T-cell (primary cell): ENCODE results near the gene DUSP28. TPM values are rescaled to one million over a fixed set of nuclear protein-coding genes. Genes with fewer than 3 reads are reported as not detected.

Experiments
- ATAC-seq, 4 experiments: fragments of 200-7000 bp in 3 of 4; fragments of 150-1000 bp in 1 of 4; cut with Tn5 transposase; replicated peaks in 1 of 4; 1 replicate in 3 of 4; 2 replicates in 1 of 4; pipeline ENCODE4 v1.10.0; 2021; ENCODE audit warnings: moderate library complexity in 3 of 4, mild to moderate bottlenecking in 2 of 4, moderate number of reproducible peaks in 1 of 4
- CTCF ChIA-PET, 2 donors: fragments of 300-600 bp; sonication (Branson Sonifier 250); formaldehyde crosslinking; loops; one replicate each; lab custom pipeline; 2022; ENCODE audit warnings: antibody characterized with exemption in 2 of 2; lab: Charles Lee
- POLR2A ChIA-PET, 2 donors: fragments of 300-600 bp; sonication (Branson Sonifier 250); formaldehyde crosslinking; loops; one replicate each; lab custom pipeline; 2022; ENCODE audit warnings: antibody characterized with exemption in 2 of 2; lab: Charles Lee
- DNase-seq, 35 experiments: peaks; one replicate each; pipeline versions ENCODE4 v3.0.0 to v3.0.0-alpha.2; 2013 to 2023
- H3K27ac ChIP-seq: one replicate; pipeline ENCODE4 v1.5.1; 2013; ENCODE audit warnings: low read length
- H3K27me3 ChIP-seq, 2 experiments: replicated peaks in 1 of 2; 1 replicate in 1 of 2; 2 replicates in 1 of 2; pipeline versions ENCODE4 v1.6.1 to v1.7.0; 2013; ENCODE audit warnings: low read length in 1 of 2, mixed read lengths in 1 of 2; ENCODE audit not compliant: control insufficient read depth in 2 of 2, insufficient read depth in 2 of 2; ENCODE audit errors: extremely low read depth in 1 of 2
- H3K36me3 ChIP-seq, 2 donors: 1 replicate in 1 of 2; 2 replicates in 1 of 2; pipeline versions ENCODE4 v1.6.1 to v1.7.0; 2013; ENCODE audit warnings: low read length in 1 of 2; ENCODE audit not compliant: control insufficient read depth in 2 of 2, insufficient read depth in 1 of 2; ENCODE audit errors: extremely low read depth in 1 of 2
- H3K4me1 ChIP-seq, 2 experiments: 1 replicate in 1 of 2; 2 replicates in 1 of 2; pipeline versions ENCODE4 v1.6.1 to v1.7.0; 2013; ENCODE audit warnings: low read length in 2 of 2, mixed read lengths in 1 of 2; ENCODE audit not compliant: insufficient read depth in 2 of 2, control insufficient read depth in 1 of 2; ENCODE audit errors: extremely low read depth in 1 of 2
- H3K4me3 ChIP-seq, 2 donors: 1 replicate in 1 of 2; 2 replicates in 1 of 2; pipeline versions ENCODE4 v1.5.1 to v1.7.0; 2013; ENCODE audit warnings: mild to moderate bottlenecking in 2 of 2, low read length in 1 of 2, moderate library complexity in 1 of 2; ENCODE audit not compliant: control insufficient read depth in 1 of 2; ENCODE audit errors: extremely low read depth in 1 of 2
- H3K9me3 ChIP-seq: 2 replicates; pipeline ENCODE4 v1.7.0; 2013
- H3K27ac Mint-ChIP-seq, 2 donors: one replicate each; pipeline ENCODE4 v1.8.0; 2020 to 2021; ENCODE audit warnings: mild to moderate bottlenecking in 2 of 2, mixed read lengths in 2 of 2
- H3K27me3 Mint-ChIP-seq, 2 donors: one replicate each; pipeline ENCODE4 v1.8.0; 2021 to 2022; ENCODE audit warnings: mixed read lengths in 2 of 2
- H3K36me3 Mint-ChIP-seq: one replicate; pipeline ENCODE4 v1.8.0; 2021; ENCODE audit warnings: mixed read lengths
- H3K4me1 Mint-ChIP-seq, 3 donors: one replicate each; pipeline ENCODE4 v1.8.0; 2020 to 2022; ENCODE audit warnings: mixed read lengths in 3 of 3, mild to moderate bottlenecking in 1 of 3
- H3K4me3 Mint-ChIP-seq, 3 donors: one replicate each; pipeline ENCODE4 v1.8.0; 2020 to 2022; ENCODE audit warnings: mild to moderate bottlenecking in 3 of 3, mixed read lengths in 3 of 3, moderate library complexity in 3 of 3
- H3K9me3 Mint-ChIP-seq, 3 donors: one replicate each; pipeline ENCODE4 v1.8.0; 2020 to 2022; ENCODE audit warnings: mixed read lengths in 3 of 3
- WGBS: methylation state at CpG from one replicate; pipeline ENCODE4 v1.1.5; 2013; ENCODE audit warnings: missing lambda C conversion rate; ENCODE audit not compliant: insufficient coverage; 5-methylcytosine and 5-hydroxymethylcytosine counted together
- total RNA-seq, 35 experiments: library from RNA in 6 of 35; stranded (reverse) in 6 of 35; fragments of 120-200 nt in 1 of 35; gene quantifications; one replicate each; pipeline versions ENCODE4 v1.2.1 to v1.2.4 and lab custom pipeline; 2013 to 2026

The DUSP28 gene, protein sequence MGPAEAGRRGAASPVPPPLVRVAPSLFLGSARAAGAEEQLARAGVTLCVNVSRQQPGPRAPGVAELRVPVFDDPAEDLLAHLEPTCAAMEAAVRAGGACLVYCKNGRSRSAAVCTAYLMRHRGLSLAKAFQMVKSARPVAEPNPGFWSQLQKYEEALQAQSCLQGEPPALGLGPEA
- total RNA-seq, result 10 to 100 TPM; 11.0 to 17.3 (median 15.4) TPM
- total RNA-seq (2013), result 13.3 TPM
- total RNA-seq (lab: John Stamatoyannopoulos, UW), result 7.3 to 42.5 (median 24.3) reads per million in 29 experiments

DNA sequence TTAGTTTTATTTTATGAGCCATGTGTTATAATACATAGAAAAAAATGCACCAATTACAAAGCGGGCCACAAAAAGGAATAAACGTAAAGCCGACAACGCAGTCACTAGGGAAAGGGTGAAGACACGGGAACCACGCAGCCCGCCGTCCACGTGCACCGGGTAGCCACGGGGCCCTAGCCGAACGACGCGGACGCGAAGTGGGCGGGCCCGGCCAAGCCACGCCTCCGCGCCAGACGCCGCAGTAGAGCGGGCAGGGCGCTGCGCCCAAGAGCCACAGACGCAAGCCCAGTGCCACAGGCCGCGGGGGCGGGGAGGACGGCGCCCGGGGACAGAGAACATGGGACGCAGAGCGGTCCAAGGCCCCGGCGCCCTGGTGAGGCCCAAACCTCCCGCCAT is at the start of gene DUSP28:
Gene DUSP28 (plus strand): TSS at position 274 of the 396 bp plus-strand sequence. CDS start 328 bp downstream, outside the sequence.
- peaks cover 66 to 75% (median 74%) of the 10 kb centered on the region in 3 donors for H3K4me1 Mint-ChIP-seq
- peaks cover 17% of the 10 kb centered on the region for H3K36me3 Mint-ChIP-seq
- WGBS, result 0% methylated on average over 39 of the region's 39 CpGs
- H3K4me1 ChIP-seq, result peaks cover 33 to 88% of the 10 kb centered on the region in 2 experiments
- ChIA-PET CTCF (interaction anchor here in 1 of 2 donors (1.3 kb wide), 1 partner anchor 46 kb away, joined by 4 read pairs; no protein-coding TSS in a partner anchor), POLR2A (no interaction called here)
- H3K36me3 ChIP-seq, result peaks cover 3 to 12% of the 10 kb centered on the region in 2 donors
- peak; percentile 68 to 71 (median 70) for ATAC-seq
- H3K27me3 ChIP-seq, result no peaks in the 10 kb centered on the region
- H3K27me3 Mint-ChIP-seq, result no peaks in the 10 kb centered on the region
- no peaks in the 10 kb centered on the region for H3K9me3 ChIP-seq
- H3K27ac Mint-ChIP-seq, result peak within 1 kb of the TSS; percentile 92 to 99
- H3K9me3 Mint-ChIP-seq, result no peaks in the 10 kb centered on the region
- DNase-seq, result peak; percentile 75 to 94 (median 84)
- H3K4me3 ChIP-seq, result peak within 1 kb of the TSS; percentile 65 to 71
- peak within 1 kb of the TSS; percentile 80 to 87 (median 87) for H3K4me3 Mint-ChIP-seq
- H3K27ac ChIP-seq, result peak within 1 kb of the TSS; percentile 73

DNA sequence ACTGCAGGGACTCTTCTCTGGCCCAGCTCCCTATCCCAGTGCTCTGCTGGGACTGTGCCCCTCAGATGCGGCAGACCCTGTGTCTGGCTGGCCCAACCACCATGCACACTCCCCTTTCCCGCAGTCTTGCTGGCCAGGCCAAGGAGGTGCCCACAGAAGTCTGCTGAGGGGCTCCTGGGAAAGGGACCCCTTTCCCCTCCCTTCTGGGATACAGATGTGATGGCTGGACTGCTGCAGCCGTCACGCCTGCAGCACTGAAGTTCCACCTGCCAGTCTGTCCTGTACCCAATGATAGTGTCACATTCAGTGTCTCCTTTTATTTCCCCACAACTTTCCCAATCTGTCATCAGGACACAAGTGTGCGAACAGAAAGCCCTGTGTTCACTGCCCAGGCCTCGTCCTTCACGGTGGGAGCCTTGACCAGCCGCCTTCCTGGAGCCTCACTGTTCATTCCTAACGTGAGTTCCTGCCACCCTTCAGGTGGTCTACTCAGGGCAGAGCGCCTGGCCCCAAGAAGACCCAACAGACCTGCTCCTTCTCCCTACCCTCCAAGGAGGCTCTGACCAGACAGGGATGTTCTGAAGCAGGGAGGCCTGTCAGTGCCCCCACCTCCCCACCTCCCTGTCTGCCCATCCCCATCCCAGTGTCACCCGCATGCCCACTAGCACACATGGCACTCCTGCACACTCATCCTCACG is 49.5 kb upstream of the DUSP28 start:
- Histone ChIP-seq H3K36me3 (peaks cover 2 to 13% of the 10 kb centered on the region in 2 donors), H3K27ac (no peak overlapping the region), H3K4me3 (no peak overlapping the region), H3K9me3 (no peaks in the 10 kb centered on the region), H3K27me3 (peaks cover 0 to 2% of the 10 kb centered on the region in 2 experiments), H3K4me1 (peaks cover 0 to 13% of the 10 kb centered on the region in 2 experiments)
- peaks cover 9 to 15% (median 14%) of the 10 kb centered on the region in 3 donors for H3K4me1 Mint-ChIP-seq
- no peaks in the 10 kb centered on the region for H3K27me3 Mint-ChIP-seq
- H3K9me3 Mint-ChIP-seq, result no peaks in the 10 kb centered on the region
- ATAC-seq (no peak), DNase-seq (peak in 2 of 35 experiments; percentile 11 to 12)
- CTCF ChIA-PET, result no interaction called here
- no peak overlapping the region for H3K4me3 Mint-ChIP-seq
- WGBS, result 96% methylated on average over 8 of the region's 12 CpGs
- peaks cover 32% of the 10 kb centered on the region for H3K36me3 Mint-ChIP-seq
- H3K27ac Mint-ChIP-seq, result no peak overlapping the region
- POLR2A ChIA-PET, result no interaction called here

DNA sequence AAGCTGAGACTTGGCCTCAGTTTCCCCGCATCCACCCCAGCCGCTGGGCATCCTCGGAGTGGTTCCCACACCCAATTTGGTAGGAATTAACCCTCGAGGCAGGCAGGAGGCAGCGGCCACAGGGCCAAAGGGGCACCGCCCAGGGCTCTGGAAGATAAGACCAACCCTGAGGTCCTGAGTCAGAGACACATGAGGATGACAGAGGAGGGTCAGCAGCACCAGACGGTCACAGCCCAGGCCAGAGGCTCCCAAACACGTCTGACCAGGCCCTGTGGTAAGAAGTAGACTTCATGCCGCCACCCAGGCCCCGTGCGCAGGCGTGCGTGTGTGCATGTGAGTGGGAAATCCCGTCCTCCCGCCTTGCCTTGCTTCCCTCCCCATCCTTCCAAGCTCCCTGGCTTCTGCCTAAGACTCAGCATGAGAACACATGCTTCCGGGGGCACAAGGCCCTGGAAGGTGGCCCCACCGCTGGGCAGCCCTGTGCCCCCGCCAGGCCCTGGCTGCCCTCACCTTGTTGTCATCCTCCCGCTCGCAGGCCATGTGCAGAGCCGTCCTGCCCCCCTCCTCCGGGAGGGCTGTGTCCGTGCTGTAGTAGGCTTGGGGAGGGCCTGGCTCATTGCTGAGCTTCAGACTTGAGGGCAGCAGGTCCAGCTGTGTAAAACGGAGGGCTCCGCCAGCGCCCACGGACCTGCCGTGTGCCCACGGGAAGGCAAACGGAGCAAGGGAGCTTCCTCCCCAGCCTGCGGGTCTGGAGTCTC is 48.6 kb upstream of the DUSP28 start:
- Mint-ChIP-seq H3K36me3 (peaks cover 32% of the 10 kb centered on the region), H3K27ac (no peak overlapping the region), H3K9me3 (no peaks in the 10 kb centered on the region), H3K4me1 (peaks cover 9 to 15% (median 14%) of the 10 kb centered on the region in 3 donors), H3K27me3 (no peaks in the 10 kb centered on the region), H3K4me3 (no peak overlapping the region)
- WGBS, result 92% methylated on average over 23 of the region's 31 CpGs
- no peak for DNase-seq
- ChIA-PET POLR2A (no interaction called here), CTCF (no interaction called here)
- Histone ChIP-seq H3K9me3 (no peaks in the 10 kb centered on the region), H3K27me3 (peaks cover 0 to 2% of the 10 kb centered on the region in 2 experiments), H3K27ac (no peak overlapping the region), H3K4me1 (peaks cover 0 to 13% of the 10 kb centered on the region in 2 experiments), H3K36me3 (peaks cover 2 to 13% of the 10 kb centered on the region in 2 donors), H3K4me3 (no peak overlapping the region)
- ATAC-seq, result no peak

DNA sequence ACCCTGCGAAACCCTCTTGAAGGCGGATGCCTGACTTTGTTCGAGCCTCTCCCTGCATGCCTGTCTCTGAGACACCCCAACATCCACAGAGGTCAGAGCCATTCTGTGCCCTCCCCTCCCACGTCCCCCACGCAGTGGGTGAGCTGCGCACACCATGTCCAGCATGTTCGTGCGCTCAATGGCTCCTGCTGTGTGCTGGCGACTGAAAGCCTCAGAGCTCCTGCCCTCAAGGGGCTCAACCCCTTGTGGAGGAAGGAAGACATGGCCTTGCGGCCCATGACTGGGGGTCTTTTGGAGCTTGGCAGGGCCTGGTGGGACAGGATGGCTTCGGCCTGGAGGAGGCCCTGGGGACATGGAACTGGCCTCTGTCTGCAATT is 48.1 kb upstream of the DUSP28 start:
- ATAC-seq, result no peak
- 96% methylated on average over 11 of the region's 11 CpGs for WGBS
- Mint-ChIP-seq H3K27me3 (no peaks in the 10 kb centered on the region), H3K9me3 (no peaks in the 10 kb centered on the region), H3K36me3 (peaks cover 32% of the 10 kb centered on the region), H3K4me3 (no peak overlapping the region), H3K4me1 (peaks cover 9 to 15% (median 14%) of the 10 kb centered on the region in 3 donors), H3K27ac (no peak overlapping the region)
- peak in 1 of 35 experiments; percentile 10 for DNase-seq
- H3K4me1 ChIP-seq, result peaks cover 0 to 13% of the 10 kb centered on the region in 2 experiments
- no peak overlapping the region for H3K27ac ChIP-seq
- no peaks in the 10 kb centered on the region for H3K9me3 ChIP-seq
- ChIA-PET POLR2A (no interaction called here), CTCF (no interaction called here)
- peaks cover 2 to 13% of the 10 kb centered on the region in 2 donors for H3K36me3 ChIP-seq
- H3K4me3 ChIP-seq, result no peak overlapping the region
- H3K27me3 ChIP-seq, result peaks cover 0 to 2% of the 10 kb centered on the region in 2 experiments

DNA sequence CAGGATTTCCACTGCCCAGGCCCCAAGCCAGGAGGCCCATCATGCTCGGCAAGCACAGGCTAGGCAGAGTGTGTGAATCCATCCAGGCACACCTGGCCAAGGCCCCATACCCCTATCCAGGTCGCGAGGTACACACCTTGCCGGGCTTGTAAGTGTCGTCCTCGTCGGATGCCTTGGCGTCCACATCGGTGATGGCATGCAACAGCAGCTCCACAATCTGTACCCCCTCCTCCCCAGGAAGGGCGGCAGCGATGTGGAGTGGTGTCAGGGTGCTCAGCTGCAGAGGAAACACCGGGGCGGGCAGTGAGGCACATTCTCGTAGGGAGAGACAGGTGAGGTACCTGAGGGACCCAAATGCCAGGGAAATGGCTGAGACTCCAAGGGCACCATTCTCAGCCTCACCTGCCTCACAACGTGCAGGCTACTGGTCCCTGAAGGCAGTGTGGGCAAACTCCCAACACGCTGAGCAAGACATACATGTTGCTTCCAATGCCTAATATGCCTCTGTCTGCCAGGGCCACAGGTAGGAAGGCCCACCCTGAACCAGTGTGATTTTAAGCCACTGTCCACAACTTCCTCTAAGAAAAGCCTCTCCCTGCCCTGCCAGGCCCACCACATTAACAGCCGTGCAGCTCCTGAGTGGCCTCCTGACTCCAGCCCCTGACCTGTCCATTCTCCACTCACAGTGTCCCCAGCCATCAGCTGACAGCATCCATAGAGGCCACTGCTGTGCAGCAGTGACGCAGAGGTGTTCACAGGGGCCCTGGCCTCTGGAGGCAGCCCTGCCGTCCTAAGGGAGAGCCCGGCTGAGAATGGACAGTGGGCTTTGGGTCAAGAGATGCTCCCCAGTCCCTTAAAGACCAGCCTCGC is 47.3 kb upstream of the DUSP28 start:
- Mint-ChIP-seq H3K36me3 (peaks cover 34% of the 10 kb centered on the region), H3K9me3 (no peaks in the 10 kb centered on the region), H3K4me1 (peaks cover 9 to 15% (median 14%) of the 10 kb centered on the region in 3 donors), H3K27me3 (no peaks in the 10 kb centered on the region), H3K4me3 (no peak overlapping the region), H3K27ac (no peak overlapping the region)
- ChIA-PET POLR2A (no interaction called here), CTCF (interaction anchor here in 1 of 2 donors (1.4 kb wide), 1 partner anchor 328 kb away, joined by 11 read pairs; no protein-coding TSS in a partner anchor)
- DNase-seq (peak in 1 of 35 experiments; percentile 12), ATAC-seq (no peak)
- H3K4me1 ChIP-seq, result peaks cover 0 to 13% of the 10 kb centered on the region in 2 experiments
- peaks cover 0 to 13% of the 10 kb centered on the region in 2 donors for H3K36me3 ChIP-seq
- no peak overlapping the region for H3K4me3 ChIP-seq
- H3K27me3 ChIP-seq, result peaks cover 0 to 2% of the 10 kb centered on the region in 2 experiments
- no peaks in the 10 kb centered on the region for H3K9me3 ChIP-seq
- 96% methylated on average over 7 of the region's 21 CpGs for WGBS
- H3K27ac ChIP-seq, result no peak overlapping the region
